Renal pelvis (tissue), 4 donors: ENCODE results near the gene WIPF1. TPM values are rescaled to one million over a fixed set of nuclear protein-coding genes. Genes with fewer than 3 reads are reported as not detected.
"Not testable (repeated sequence)": the region's sequence is repeated elsewhere in the genome, so short reads cannot be mapped to it uniquely, and the experiment has no call there.

Experiments used
- DNase-seq: peaks from one replicate; pipeline ENCODE4 v3.0.0-alpha.2; 2013
- polyA plus RNA-seq, 3 donors: library from polyadenylated mRNA; unstranded; fragments of 120-200 nt; gene quantifications; one replicate each; pipeline ENCODE4 v1.2.1, GENCODE V29; 2013; ENCODE audit not compliant: insufficient read length in 3 of 3

Gene WIPF1
- polyA plus RNA-seq, 3 donors, result 22.6 to 27.8 (median 26.3) TPM

DNA sequence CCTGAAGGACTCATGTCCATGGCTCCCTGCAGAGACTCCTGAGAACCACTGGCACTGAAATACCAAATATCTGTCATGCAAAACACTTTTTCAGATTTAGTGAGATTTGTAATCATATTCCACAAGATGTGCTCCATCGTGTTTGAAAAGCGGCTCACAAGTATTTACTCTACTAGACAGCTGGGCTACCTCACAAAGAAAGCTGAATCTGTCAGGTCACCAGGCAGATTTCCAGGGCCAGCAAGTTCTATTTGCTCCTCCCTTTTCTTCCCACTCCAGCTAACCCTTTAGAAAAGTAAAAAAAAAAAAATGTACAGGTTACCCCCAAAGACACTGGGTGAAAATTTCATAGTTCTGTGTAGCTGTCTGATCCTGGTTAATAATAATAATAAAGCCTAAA is 22.9 kb downstream of the WIPF1 start:
- DNase-seq, result no peak

DNA sequence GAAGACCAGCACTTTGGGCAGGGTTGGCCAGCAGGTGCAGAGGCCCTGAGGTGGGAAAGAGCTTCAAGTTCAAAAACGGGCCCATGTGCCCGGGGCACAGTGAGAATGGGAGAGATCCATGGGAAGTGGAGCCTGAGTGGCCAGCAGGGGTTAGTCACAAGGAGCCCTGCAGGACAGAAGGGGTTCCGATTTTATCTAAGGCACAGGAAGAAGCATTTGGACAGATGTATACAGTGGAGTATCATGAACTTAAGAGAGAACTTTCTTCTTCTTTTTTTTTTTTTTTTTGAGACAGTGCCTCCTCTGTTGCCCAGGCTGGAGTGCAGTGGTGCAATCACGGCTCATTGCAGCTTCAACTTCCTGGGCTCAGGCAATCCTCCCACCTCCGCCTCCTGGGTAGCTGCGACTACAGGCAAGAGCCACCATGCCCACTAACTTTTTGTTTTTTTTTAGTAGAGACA is 24.0 kb downstream of the WIPF1 start:
- no peak for DNase-seq

DNA sequence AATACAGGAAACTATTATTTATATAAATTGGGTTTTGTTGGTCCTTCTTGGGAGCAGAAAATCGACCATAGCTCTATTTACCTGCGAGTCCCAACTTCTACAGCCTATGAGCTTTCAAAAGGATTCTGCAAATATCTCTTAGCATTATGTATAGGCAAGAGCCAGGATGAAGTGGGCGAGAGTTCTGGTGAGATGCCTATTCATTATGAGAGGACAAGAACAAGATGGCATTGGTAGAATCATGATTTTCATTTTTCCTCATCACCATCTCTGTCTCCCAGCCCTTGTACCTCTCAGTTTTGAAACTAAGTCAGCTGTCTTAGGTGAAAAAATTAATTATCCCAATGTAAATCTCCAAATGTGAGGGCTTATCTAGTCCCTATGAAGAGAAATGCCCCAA is 25.0 kb downstream of the WIPF1 start:
- DNase-seq, result no peak

DNA sequence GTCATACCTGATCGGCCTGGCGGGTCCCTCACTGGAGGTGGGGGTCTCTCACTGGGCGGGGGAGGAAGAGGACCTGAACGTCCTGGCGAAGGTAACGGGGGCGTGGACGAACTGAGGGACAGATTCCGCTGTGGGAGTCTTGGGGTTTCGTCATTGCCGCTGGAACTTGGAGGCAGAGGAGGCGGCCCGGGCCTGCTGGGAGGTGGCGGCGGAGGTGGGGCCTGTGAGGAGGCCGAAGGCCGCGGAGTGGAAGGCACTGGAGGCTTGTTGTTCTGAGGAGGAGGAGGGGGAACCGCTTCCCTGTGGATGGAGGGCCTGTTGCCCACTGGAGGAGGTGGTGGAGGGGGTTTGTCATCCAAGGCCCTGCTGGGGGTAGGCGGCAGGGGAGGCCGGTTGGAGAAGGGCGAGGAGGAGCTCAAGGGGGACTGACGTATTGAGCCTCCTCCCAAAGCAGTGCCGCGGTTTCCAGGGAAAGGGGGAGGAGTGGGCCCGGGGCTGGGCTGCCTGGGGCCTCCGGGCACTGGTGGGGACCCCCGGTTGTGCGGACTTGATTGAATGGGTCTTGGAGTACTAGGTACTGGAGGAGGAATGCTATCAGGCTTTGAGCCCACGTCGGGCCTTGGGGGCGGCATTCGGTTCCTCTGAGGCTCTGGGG is 25.8 kb downstream of the WIPF1 start:
- no peak for DNase-seq

DNA sequence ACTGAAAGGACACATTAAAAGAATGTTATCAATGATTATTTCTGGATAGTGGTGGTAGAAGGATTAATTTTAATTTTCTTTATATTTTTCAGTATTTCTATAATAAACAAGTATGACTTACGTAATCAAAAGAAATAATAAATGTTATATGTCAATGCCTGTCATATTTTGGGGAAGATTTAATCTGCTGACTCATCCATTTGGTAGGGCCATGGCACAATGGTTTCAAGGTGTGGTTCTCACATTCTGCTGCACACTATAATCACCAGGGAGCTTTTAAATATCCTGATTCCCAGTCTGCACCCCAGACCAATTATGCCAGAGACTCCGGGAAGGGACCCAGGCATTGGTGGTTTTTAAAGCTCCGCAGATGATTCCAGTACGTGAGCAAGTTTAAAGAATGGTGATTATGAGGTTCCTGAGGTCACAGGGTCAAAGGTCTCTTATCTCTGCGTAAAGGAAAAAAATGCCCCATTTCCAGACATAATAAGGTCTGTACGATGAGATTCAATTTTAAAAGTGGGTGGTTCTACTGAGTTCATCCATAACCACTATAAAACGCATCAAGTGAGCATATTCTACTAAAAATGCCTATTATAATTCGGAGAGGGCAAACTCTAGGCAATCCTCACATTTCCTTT is 27.2 kb downstream of the WIPF1 start:
- DNase-seq, result no peak

DNA sequence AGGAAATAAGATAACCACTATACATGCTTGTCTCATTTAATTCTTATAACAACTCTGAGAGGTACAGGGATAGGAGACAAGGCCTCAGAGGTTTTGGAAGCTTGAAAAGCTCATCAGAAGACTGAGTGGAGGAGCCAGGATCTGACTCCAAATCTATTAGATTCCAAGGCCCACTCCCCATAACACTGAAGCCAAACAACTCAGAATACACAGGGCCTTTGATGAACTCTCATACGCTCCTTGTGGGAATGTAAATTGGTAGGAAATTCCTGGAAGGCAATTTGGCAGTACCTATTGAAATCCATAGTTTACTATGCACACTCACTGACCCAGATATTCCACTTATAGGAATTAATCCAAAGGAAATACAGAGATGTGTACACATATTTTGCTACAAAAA is 27.9 kb downstream of the WIPF1 start:
- no peak for DNase-seq

DNA sequence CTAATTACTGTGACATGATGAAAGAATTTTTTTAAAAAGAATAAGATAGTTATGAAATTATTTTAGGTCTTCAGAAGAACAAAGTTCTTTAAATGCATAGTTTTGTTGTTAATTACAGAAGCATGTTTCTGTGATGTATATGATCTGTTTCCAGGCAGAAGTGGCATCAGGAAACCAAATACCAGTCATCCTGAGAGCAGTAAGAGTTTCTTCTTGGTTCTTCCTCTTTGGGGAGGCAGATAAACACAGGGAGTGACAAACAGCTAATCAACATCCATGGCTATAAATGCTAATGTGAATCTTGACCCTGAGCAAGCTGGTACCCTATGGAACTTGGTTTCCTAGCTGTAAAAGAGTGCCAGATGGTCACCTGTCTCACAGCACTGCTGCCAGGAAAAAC is 29.2 kb downstream of the WIPF1 start:
- DNase-seq, result no peak

DNA sequence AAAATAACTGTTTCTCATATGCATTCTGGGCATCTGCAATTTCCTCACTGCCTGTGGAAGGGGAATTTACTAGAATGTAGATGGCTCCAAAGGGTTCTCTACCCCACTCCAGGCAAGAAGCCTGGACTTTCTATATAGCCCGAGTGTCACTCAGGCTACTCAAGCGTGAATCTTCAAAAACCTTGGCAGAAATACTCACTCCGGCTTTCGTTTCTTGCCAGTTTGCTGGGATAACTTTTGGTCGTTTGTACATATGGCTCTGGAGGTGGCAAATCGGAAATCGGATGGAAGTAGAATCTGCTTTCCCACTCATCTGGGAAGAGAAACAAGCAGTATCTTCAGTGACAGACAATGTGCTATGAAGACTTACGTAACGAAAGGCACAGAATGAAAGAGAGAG is 30.7 kb downstream of the WIPF1 start:
- no peak for DNase-seq

DNA sequence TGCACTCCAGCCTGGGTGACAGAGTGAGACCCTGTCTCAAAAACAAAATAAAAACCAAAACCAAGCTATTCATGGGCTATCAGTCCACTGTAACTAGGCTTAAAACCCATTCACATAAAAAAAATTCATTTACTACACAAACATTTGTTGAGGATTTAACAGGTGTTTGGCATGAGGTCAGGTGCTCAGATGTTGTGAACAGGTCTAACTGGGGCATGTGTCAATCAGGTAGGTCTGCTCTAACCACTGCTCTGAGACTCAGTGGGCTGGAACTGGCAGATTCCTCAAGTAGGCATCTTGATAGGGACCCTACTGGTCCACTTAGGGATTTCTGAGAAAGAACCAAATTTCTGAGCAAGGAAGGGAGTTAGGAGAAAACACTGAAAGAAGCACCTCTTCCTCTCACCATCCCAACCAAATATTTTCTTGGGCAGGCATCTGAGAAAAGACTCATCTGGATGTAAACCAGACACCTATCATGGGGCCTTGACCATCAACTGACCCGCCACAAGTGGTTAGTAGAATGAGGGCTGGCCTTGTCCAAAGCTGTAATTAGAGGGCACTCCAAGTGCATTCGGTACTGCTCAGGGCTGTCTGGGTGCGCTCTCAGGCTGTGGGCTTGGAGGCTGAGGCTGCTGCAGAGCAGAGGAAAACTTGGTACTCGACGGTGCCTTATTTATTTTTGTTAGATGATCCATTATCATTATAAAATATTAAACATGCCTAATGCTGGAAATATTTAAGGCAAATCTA is 33.9 kb downstream of the WIPF1 start:
- no peak for DNase-seq

DNA sequence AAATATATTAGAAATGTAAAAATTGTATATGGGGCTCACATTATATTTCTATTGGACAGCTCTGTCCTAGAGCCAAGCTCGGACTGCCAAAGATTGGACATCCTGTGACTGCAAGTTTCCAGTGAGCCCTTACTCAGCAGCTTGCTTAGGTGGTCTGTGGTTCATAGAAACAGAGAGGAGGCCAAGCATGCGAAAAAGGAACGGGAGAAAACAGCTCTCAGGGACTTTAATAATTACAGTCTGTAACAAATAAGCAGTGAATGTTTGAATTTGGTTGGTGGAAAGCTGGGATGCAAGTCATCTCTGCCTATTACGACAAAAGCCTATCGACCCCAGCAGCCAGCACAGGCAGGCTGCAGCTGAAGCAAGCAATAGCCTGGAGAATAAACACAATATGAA is 35.6 kb downstream of the WIPF1 start:
- DNase-seq, result no peak

DNA sequence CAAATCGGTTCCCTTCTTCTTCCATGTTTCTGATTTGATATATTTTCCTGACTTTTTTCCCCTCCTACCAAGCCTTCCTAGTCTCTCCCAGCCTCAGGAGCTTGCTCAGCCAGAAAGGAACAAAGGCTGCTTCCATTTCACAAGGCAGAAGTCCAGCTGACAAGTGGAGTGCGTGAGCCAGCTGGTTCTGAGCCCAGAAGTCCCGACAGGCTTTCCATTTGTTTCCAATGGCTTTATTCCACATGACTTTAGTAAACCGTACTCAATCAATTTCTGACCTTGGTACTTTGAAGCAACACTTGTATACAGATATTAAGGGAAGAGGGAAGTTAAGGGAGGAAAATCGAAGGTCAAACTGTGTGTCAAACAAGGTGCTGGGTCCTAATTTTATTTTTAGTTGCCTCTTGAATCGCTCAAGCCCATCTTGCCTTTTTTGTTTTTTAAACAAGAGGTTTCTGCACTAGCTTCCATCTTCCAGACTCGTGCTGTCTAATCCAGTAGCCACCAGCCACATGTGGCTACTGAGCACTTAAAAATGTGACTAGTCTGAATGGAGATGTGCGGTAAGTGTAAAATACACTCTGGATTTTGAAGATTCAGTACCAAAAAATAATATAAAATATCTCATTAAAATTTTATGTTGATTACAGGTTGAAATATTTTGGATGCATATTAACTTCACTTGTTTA is 36.2 kb downstream of the WIPF1 start:
- peak; percentile 33 for DNase-seq

DNA sequence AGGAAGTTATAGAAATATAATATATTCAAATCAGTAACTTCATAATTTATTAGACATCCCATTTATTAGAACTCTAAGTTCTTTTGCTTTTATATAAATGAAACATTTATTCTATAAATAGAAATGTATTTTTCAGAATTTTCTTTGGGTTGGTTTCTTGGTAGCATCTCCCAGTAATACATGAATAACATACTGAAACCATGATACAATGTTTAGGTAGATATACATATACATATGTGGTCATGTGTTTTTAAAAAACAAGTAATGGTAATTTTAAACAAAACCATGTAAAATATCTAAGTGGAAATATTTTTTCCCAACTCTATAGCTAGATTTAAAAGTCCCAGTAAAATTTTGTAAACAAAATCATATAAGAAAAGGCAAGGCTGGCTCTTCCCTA is 36.9 kb downstream of the WIPF1 start:
- DNase-seq, result no peak

DNA sequence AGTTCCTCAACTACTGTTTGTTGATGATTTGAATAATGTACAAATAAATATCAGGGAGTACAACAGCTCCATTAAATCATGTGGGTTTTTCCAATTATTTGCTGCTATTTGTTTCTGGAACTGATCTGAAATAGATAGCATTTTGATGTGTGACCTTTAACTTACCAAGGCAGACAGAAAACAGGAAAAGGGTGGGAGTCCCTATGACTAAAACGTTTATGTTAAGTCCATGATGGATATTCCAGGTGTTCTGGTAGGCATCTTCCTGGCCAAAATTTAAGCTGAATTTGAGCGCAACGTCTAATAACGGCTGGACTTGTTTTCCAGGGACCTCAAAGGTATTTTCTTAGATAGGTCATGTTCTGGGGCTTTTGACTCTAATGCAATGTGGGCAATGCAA is 41.6 kb downstream of the WIPF1 start:
- no peak for DNase-seq

DNA sequence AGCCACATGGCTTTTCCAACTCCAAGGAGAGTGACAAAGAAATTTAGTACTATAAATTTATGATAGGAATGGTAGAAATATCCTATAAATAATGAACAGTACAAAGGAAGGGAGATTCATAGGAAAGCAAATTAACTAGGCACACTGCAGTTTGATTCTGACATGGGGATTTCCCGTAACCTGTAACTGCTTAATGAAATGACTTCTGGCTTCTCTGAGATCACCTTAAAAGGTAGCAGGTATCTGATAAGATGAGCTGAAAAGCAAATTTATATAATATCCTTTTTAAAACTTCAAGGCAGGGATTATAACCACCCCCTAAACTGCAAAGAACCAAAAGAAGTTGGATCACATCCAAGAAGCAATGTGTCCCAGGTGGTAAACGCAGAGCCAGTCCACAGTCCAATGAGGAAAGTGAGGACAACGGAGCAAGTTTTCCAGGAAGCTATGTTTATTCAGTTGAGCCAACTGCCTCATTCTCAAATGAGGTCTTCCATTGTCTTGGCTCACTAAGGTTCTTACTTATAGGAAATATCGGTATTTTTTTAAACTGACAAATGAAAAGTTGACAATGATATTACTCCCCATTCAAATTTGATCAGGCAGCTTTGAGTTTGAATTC is 43.0 kb downstream of the WIPF1 start:
- DNase-seq, result no peak

DNA sequence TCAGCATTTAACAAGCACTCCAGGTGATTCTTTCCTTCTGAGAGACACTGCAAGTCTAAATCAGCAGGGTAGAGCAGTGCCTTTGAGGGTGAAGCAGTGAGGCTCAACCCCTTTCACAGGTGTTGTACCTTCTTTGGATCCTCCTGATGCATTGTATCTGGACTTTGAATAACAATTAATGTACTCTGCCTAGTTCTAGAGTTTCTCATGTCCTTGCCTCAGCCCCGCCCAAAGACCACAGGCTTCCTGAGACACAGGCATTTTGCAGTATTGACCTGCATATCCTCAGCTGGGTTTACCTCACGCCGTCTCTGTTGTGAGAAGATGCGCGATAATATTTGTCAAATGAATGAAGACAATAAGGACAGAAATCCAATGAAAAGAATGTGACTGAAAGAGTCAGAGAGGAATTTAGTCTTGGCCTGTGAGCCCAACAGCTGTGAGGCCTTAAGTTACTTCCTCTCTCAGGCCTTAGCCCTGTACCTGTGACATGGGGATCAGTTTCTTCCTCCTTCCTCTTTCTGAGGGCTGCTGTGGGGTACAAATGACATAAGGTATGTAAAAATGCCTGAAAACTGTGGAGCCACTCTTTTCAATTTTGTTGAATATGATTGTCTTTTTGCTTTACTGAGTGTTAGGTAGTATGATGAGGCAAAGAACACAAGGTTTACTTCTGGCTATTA is 43.7 kb downstream of the WIPF1 start:
- no peak for DNase-seq

DNA sequence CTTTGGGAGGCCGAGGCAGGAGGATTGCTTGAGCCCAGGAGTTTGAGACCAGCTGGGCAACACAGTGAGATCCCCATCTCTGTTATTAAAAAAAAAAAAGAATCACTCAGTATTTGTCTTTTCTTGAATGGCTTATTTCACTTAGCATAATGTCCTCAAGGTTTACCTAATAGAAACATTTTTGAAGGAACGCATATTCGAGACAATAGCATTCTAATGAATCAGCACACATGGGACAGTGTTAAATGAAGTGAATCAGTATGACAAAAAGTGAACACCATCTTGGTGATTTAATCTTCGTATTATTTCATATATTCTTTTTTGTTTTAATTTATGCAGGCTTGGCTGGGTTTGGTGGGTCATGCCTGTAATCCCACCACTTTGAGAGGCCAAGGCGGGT is 44.7 kb downstream of the WIPF1 start:
- DNase-seq, result no peak

DNA sequence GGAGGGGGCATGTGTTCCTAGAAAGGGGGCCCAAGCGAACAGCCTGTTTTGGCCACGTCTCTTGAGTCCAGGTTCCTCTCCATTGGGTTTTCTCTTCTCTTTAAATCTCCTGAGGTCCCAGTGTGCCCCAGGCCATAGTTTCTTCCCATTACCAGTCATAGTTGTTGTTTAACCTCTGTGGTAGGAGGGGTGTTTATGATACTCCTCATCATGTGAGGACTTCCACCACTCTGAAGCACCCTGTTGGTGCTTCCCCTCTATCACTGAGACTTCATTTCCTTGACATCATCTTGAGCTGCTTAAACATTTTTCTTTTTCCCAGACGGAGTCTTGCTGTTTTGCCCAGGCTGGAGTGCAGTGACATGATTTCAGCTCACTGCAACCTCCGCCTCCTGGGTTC is 45.9 kb downstream of the WIPF1 start:
- no peak for DNase-seq

DNA sequence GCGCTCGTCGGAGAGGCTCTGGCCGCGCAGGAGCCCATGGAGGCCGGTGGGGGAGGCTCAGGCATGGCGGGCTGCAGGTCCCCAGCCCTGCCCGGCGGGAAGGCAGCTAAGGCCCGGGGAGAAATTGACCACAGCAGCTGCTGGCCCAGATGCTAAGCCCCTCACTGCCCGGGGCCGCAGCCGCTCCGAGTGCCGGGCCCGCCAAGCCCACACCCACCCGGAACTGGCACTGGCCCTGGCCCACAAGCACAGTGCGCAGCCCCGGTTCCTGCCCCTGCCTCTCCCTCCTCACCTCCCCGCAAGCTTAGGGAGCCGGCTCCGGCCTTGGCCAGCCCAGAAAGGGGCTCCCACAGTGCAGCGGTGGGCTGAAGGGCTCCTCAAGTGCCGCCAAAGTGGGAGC is 49.0 kb downstream of the WIPF1 start:
- not testable (repeated sequence) for DNase-seq

DNA sequence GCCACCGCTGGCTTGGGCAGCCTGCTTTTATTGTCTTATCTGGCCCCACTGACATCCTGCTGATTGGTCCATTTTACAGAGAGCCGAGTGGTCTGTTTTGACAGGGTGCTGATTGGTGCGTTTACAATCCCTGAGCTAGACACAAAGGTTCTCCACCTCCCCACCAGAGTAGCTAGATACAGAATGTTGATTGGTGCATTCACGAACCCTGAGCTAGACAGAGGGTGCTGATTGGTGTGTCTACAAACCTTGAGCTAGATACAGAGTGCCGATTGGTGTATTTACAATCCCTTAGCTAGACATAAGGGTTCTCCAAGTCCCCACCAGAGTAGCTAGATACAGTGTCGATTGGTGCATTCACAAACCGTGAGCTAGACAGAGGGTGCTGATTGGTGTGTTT is 49.6 kb downstream of the WIPF1 start:
- DNase-seq, result not testable (repeated sequence)

DNA sequence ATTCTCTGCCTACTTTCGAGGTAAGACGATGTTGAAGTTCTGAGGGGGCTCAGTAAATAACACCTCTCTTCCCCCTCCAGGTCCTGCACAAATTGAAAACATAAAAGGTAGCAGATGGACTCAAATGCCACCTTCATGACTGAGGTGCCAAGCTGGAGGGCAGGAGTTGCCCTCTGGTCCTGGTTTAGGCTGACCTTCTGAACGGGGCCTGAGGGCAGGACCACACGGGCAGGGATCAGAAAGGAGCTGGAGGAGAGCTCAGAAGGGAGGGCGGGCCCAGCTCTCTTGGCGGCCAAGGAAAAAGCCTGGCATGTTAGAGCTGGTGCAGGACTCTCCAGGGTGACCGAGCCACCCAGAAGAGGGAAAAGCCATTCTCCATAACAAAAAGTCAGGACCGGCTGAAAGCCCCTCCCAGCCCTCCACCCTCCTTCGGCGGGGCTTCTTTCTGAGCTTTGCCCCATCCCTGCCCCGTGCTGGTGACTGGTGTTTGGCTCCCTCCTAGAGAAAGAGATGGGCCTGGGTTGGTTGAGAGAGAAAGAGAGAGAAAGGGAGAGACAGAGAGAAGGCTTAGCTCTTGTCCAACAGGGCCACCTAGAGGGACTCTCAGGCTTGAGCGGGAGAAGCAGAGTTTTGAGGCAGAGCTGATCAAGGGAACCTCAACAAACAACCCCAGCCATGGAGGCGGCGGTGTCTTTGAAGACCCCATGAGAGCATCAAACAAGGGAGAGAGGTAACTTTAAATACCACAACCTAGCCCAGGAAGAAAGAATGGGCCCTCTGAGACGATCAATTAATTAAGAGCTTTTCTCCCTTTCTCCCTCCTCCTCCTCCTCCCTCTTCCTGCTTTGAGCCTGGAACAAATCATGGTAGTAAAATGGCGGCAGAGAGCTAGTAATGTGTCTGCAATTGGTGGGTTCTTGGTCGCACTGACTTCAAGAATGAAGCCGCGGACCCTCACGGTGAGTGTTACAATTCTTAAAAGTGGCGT is 50.8 kb downstream of the WIPF1 start:
- no peak for DNase-seq
